Measurements from ENCODE around the gene FEZ2. TPM values are rescaled to one million over a fixed set of nuclear protein-coding genes. Genes with fewer than 3 reads are reported as not detected.

The FEZ2 gene
- total and polyA plus RNA-seq, 2 of the 13 experiments (the other 11 are each of a cell fraction or from before 2014, with no cell fraction given): 42.5 to 59.1 TPM

DNA sequence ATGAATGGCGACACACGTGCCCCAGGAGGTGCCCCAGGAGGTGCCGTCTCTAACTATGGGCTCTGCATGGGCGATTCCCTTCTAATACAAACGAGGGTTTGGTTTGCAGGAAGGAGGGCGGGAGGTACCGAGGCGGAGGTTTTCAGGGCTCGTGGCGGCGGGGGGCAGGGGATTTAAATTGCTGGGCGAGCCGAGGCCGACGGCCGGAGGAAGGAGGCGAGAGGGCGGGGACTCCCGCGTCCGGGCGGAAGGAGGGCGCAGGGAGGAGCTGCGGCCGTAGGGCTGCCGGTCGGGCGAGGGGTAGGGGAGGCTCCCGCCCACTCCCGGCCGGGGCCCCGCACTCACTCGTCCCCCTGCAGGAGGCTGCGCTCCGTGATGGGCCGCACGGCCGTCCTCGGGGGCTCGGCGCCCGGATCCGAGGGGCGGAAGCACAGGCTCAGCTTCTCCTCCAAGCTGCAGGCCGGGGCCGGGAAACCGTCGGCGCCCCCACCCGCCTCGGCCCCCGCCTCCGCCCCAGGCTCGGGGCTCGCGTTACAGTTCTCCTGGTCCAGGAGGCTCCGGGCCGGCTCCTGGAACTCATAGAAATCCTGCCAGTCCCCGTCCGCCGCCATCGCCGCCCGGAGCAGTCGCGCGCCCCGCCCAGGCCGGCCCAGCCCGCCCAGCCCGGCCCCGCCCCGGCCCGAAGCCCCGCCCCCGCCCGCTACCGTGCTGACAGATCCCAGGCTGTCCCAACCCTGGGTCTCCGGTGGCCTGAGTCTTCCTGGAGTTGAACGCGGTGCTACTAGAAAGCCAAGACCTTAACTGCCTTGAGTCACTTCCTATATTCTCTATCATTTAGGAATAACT lies at the start of gene FEZ2 (continued):
- TF ChIP-seq, protein P1, sequence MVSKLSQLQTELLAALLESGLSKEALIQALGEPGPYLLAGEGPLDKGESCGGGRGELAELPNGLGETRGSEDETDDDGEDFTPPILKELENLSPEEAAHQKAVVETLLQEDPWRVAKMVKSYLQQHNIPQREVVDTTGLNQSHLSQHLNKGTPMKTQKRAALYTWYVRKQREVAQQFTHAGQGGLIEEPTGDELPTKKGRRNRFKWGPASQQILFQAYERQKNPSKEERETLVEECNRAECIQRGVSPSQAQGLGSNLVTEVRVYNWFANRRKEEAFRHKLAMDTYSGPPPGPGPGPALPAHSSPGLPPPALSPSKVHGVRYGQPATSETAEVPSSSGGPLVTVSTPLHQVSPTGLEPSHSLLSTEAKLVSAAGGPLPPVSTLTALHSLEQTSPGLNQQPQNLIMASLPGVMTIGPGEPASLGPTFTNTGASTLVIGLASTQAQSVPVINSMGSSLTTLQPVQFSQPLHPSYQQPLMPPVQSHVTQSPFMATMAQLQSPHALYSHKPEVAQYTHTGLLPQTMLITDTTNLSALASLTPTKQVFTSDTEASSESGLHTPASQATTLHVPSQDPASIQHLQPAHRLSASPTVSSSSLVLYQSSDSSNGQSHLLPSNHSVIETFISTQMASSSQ (IDR thresholded peaks at IDR 0.05; ENCODE audit: low read depth): no peak
- TF ChIP-seq, protein P1 (CRISPR knock-in tag; IDR thresholded peaks at IDR 0.05; ENCODE audit: borderline replicate concordance): 0 out of 2 replicates have a peak, but pooled peaks have one; percentile 33
- TF ChIP-seq, protein P2, sequence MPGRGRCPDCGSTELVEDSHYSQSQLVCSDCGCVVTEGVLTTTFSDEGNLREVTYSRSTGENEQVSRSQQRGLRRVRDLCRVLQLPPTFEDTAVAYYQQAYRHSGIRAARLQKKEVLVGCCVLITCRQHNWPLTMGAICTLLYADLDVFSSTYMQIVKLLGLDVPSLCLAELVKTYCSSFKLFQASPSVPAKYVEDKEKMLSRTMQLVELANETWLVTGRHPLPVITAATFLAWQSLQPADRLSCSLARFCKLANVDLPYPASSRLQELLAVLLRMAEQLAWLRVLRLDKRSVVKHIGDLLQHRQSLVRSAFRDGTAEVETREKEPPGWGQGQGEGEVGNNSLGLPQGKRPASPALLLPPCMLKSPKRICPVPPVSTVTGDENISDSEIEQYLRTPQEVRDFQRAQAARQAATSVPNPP (CRISPR knock-in tag; IDR thresholded peaks at IDR 0.05): 0 out of 2 replicates have a peak, but pooled peaks have one; percentile 52
- 0 out of 2 replicates have a peak, but pooled peaks have one; percentile 87 for TF ChIP-seq ZNF572 (CRISPR knock-in tag; IDR thresholded peaks at IDR 0.05)
- TF ChIP-seq, protein P3, sequence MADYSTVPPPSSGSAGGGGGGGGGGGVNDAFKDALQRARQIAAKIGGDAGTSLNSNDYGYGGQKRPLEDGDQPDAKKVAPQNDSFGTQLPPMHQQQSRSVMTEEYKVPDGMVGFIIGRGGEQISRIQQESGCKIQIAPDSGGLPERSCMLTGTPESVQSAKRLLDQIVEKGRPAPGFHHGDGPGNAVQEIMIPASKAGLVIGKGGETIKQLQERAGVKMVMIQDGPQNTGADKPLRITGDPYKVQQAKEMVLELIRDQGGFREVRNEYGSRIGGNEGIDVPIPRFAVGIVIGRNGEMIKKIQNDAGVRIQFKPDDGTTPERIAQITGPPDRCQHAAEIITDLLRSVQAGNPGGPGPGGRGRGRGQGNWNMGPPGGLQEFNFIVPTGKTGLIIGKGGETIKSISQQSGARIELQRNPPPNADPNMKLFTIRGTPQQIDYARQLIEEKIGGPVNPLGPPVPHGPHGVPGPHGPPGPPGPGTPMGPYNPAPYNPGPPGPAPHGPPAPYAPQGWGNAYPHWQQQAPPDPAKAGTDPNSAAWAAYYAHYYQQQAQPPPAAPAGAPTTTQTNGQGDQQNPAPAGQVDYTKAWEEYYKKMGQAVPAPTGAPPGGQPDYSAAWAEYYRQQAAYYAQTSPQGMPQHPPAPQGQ (CRISPR knock-in tag; IDR thresholded peaks at IDR 0.05; ENCODE audit: borderline replicate concordance): peak; percentile 35; the same call in 1 of the 2 replicates
- TF ChIP-seq SKI (IDR thresholded peaks at IDR 0.05; ENCODE audit: partially characterized antibody): no peak
- TF ChIP-seq ZNF607 (CRISPR knock-in tag; IDR thresholded peaks at IDR 0.05; ENCODE audit: borderline replicate concordance): peak; percentile 86
- TF ChIP-seq ISX (CRISPR knock-in tag; conservative IDR thresholded peaks at IDR 0.05): no peak
- no peak for TF ChIP-seq ZNF816 (CRISPR knock-in tag; IDR thresholded peaks at IDR 0.05; ENCODE audit: borderline replicate concordance)
- TF ChIP-seq SIN3B (IDR thresholded peaks at IDR 0.05; ENCODE audit: low read length): no peak
- no peak for TF ChIP-seq PRPF4 (IDR thresholded peaks at IDR 0.05; ENCODE audit: low read depth, low read length, poor library complexity, severe bottlenecking)
- peak; percentile 32; the same call in 1 of the 2 replicates for TF ChIP-seq GLI4 (CRISPR knock-in tag; IDR thresholded peaks at IDR 0.05; ENCODE audit: borderline replicate concordance)
- TF ChIP-seq, protein P4, sequence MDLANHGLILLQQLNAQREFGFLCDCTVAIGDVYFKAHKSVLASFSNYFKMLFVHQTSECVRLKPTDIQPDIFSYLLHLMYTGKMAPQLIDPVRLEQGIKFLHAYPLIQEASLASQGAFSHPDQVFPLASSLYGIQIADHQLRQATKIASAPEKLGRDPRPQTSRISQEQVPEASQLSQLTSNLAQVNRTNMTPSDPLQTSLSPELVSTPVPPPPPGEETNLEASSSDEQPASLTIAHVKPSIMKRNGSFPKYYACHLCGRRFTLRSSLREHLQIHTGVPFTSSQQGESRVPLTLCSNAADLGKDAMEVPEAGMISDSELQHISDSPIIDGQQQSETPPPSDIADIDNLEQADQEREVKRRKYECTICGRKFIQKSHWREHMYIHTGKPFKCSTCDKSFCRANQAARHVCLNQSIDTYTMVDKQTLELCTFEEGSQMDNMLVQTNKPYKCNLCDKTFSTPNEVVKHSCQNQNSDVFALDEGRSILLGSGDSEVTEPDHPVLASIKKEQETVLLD (CRISPR knock-in tag; IDR thresholded peaks at IDR 0.05; ENCODE audit: low read depth): no peak; the same call in 1 of the 2 replicates
- TF ChIP-seq HNF4A (CRISPR knock-in tag; IDR thresholded peaks at IDR 0.05): no peak
- TF ChIP-seq ZNF619 (CRISPR knock-in tag; IDR thresholded peaks at IDR 0.05): peak; percentile 92; the same call in 1 of the 2 replicates
- TF ChIP-seq, protein P5, sequence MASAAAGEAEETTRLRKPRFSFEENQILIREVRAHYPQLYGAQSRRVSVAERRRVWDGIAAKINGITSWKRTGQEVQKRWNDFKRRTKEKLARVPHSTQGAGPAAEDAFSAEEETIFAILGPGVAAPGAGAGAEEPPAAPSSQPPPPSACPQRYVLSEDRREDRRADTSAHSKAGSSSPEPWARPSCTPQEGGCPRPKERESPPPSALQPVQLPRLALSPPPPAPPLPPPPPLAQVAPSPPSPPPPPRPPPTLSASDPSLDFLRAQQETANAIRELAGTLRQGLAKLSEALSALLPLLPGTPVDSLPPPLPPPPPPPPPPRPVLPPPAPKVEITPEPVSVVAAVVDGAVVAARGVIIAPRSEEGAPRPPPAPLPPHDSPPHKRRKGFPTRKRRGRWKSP (CRISPR knock-in tag; IDR thresholded peaks at IDR 0.05): no peak
- peak; percentile 61; the same call in 1 of the 2 replicates for TF ChIP-seq ISL2 (CRISPR knock-in tag; IDR thresholded peaks at IDR 0.05)
- TF ChIP-seq ZNF557 (CRISPR knock-in tag; IDR thresholded peaks at IDR 0.05): no peak
